GM23248 (cell line): ENCODE measurements around the gene CIDEB. TPM values are rescaled to one million over a fixed set of nuclear protein-coding genes. Genes with fewer than 3 reads are reported as not detected.
A peak's percentile ranks its signal among the peaks of the same experiment; 100 is the strongest.

Experiments
- DNase-seq: peaks from one replicate; pipeline ENCODE4 v3.0.0-alpha.2; 2015
- H2AFZ ChIP-seq: fragments of 200-600 bp; sonication (generic); 2 replicates; pipeline ENCODE4 v1.6.1; 2016; ENCODE audit warnings: antibody characterized with exemption
- H3F3A ChIP-seq: fragments of 200-600 bp; sonication (generic); 2 replicates; pipeline ENCODE4 v1.6.1; 2016; ENCODE audit warnings: mild to moderate bottlenecking, antibody characterized with exemption, mixed run types; ENCODE audit not compliant: insufficient read depth
- H3K27ac ChIP-seq: fragments of 200-600 bp; sonication (generic); 2 replicates; pipeline ENCODE4 v1.5.1; 2016; ENCODE audit warnings: mild to moderate bottlenecking
- H3K27me3 ChIP-seq: fragments of 200-600 bp; sonication (generic); replicated peaks from 2 replicates; pipeline ENCODE4 v1.6.1; 2016; ENCODE audit warnings: mild to moderate bottlenecking; ENCODE audit not compliant: insufficient read depth
- H3K36me3 ChIP-seq: fragments of 200-600 bp; sonication (generic); 2 replicates; pipeline ENCODE4 v1.6.1; 2016; ENCODE audit warnings: low read depth, mild to moderate bottlenecking
- H3K4me1 ChIP-seq: fragments of 200-600 bp; sonication (generic); 2 replicates; pipeline ENCODE4 v1.6.1; 2016; ENCODE audit warnings: mild to moderate bottlenecking; ENCODE audit not compliant: insufficient read depth
- H3K4me2 ChIP-seq: fragments of 200-600 bp; sonication (generic); one replicate; pipeline ENCODE4 v1.6.1; 2016; ENCODE audit warnings: mild to moderate bottlenecking; ENCODE audit not compliant: unreplicated experiment
- H3K4me3 ChIP-seq: fragments of 200-600 bp; sonication (generic); 2 replicates; pipeline ENCODE4 v1.5.1; 2016; ENCODE audit warnings: mild to moderate bottlenecking
- H3K79me2 ChIP-seq: fragments of 200-600 bp; sonication (generic); 2 replicates; pipeline ENCODE4 v1.6.1; 2016; ENCODE audit warnings: mild to moderate bottlenecking; ENCODE audit not compliant: insufficient read depth
- H3K9ac ChIP-seq: fragments of 200-600 bp; sonication (generic); 2 replicates; pipeline ENCODE4 v1.6.1; 2016; ENCODE audit warnings: mild to moderate bottlenecking
- H3K9me2 ChIP-seq: fragments of 200-600 bp; sonication (generic); 2 replicates; pipeline ENCODE4 v1.6.1; 2016; ENCODE audit warnings: mixed run types, mild to moderate bottlenecking, moderate library complexity; ENCODE audit not compliant: insufficient read depth
- H3K9me3 ChIP-seq: fragments of 200-600 bp; sonication (generic); one replicate; pipeline ENCODE4 v1.6.1; 2017; ENCODE audit warnings: low read depth
- H4K20me1 ChIP-seq: fragments of 200-600 bp; sonication (generic); 2 replicates; pipeline ENCODE4 v1.6.0; 2016; ENCODE audit not compliant: insufficient read depth
- EZH2 ChIP-seq: fragments of 200-600 bp; sonication (generic); IDR thresholded peaks from 2 replicates; pipeline ENCODE4 v1.6.1; 2018; ENCODE audit warnings: antibody characterized with exemption, mild to moderate bottlenecking; ENCODE audit not compliant: insufficient read depth, poor library complexity, severe bottlenecking
- EZH2phosphoT487 ChIP-seq: fragments of 200-600 bp; sonication (generic); IDR thresholded peaks from 2 replicates; pipeline ENCODE4 v1.6.1; 2018; ENCODE audit warnings: antibody characterized with exemption, moderate library complexity, mild to moderate bottlenecking, low read depth; ENCODE audit not compliant: insufficient read depth
- WGBS, 2 experiments: methylation state at CpG; one replicate each; pipeline ENCODE4 v1.1.6; 2015 to 2017; ENCODE audit warnings: low lambda C conversion rate in 2 of 2, low coverage in 1 of 2; ENCODE audit errors: missing lambda C conversion rate in 2 of 2; 5-methylcytosine and 5-hydroxymethylcytosine counted together
- in situ Hi-C: fragments of 300-500 bp; cut with MboI; formaldehyde crosslinking; loops from 2 replicates; pipeline ENCODE4 v1.15.0; 2020
- polyA plus RNA-seq: library from polyadenylated mRNA; unstranded; fragments of >200 nt; fragmentation: Nextera tagmentation; extraction: Ambion mirVana; gene quantifications from 2 replicates; pipeline ENCODE4 v1.2.1, GENCODE V29; 2016
- total RNA-seq: library from RNA; depleted of rRNA; stranded (reverse); fragments of >200 nt; shearing (Covaris generic); gene quantifications from 2 replicates; pipeline ENCODE4 v1.2.3, GENCODE V29; 2014

CIDEB gene
- total and polyA plus RNA-seq, 2 experiments from 2014 or later, result 1.2 to 2.1 TPM

- no peaks in the 10 kb centered on the region for H3K27me3 ChIP-seq
- H2AFZ ChIP-seq, result no peak overlapping the region
- in situ Hi-C loops, result no loop called here
- no peak overlapping the region for H3K4me3 ChIP-seq
- 90 to 92% methylated on average over 9 of the region's 9 CpGs for WGBS, 2 experiments
- H3K9ac ChIP-seq, result no peak overlapping the region
- H3K4me1 ChIP-seq, result peaks cover 28% of the 10 kb centered on the region
- no peaks in the 10 kb centered on the region for H3K9me2 ChIP-seq
- no peak for DNase-seq
- H3K4me2 ChIP-seq, result no peak overlapping the region
- no peaks in the 10 kb centered on the region for H3K36me3 ChIP-seq
- H3K27ac ChIP-seq, result no peak overlapping the region
- TF ChIP-seq EZH2phosphoT487, result no peak
- TF ChIP-seq EZH2, result no peak
- H3F3A ChIP-seq, result peaks cover 21% of the 10 kb centered on the region
- no peaks in the 10 kb centered on the region for H3K79me2 ChIP-seq
- H3K9me3 ChIP-seq, result no peaks in the 10 kb centered on the region
- H4K20me1 ChIP-seq, result no peaks in the 10 kb centered on the region
These were observed 5.1 kb upstream of the CIDEB start for GRCh38 chr14:24312736-24313507.

GRCh38 chr14:24311837-24312615 is 4.2 kb upstream of the CIDEB start:
- H3K9me3 ChIP-seq, result no peaks in the 10 kb centered on the region
- peaks cover 22% of the 10 kb centered on the region for H3K4me1 ChIP-seq
- no peak overlapping the region for H3K4me3 ChIP-seq
- 94 to 100% methylated on average over 1 of the region's 1 CpG for WGBS, 2 experiments
- in situ Hi-C loops, result no loop called here
- no peaks in the 10 kb centered on the region for H3K36me3 ChIP-seq
- no peaks in the 10 kb centered on the region for H3K9me2 ChIP-seq
- 0 out of 2 replicates have a peak overlapping the region, but pooled peaks have one; percentile 52 for H3K9ac ChIP-seq
- no peak overlapping the region for H3K27ac ChIP-seq
- peak overlapping the region; percentile 27 for H3K4me2 ChIP-seq
- no peaks in the 10 kb centered on the region for H4K20me1 ChIP-seq
- peaks cover 12% of the 10 kb centered on the region for H3F3A ChIP-seq
- peak overlapping the region; percentile 66; the same call in 1 of the 2 replicates for H2AFZ ChIP-seq
- TF ChIP-seq EZH2phosphoT487, result no peak
- TF ChIP-seq EZH2, result no peak
- no peaks in the 10 kb centered on the region for H3K27me3 ChIP-seq
- peak; percentile 68 for DNase-seq
- no peaks in the 10 kb centered on the region for H3K79me2 ChIP-seq

- TF ChIP-seq EZH2 (no peak), EZH2phosphoT487 (no peak)
- H3K27ac ChIP-seq, result no peak within 1 kb of the TSS
- H3F3A ChIP-seq, result peaks cover 8% of the 10 kb centered on the region; the same call in 1 of the 2 replicates
- in situ Hi-C loops, result no loop called here
- no peaks in the 10 kb centered on the region for H3K9me3 ChIP-seq
- H3K27me3 ChIP-seq, result no peaks in the 10 kb centered on the region
- no peaks in the 10 kb centered on the region for H3K79me2 ChIP-seq
- peak within 1 kb of the TSS; percentile 66 for H2AFZ ChIP-seq
- H3K4me2 ChIP-seq, result peak within 1 kb of the TSS; percentile 27
- H3K4me3 ChIP-seq, result peak within 1 kb of the TSS; percentile 59
- DNase-seq, result peak; percentile 93
- peaks cover 15% of the 10 kb centered on the region for H3K4me1 ChIP-seq
- no peaks in the 10 kb centered on the region for H3K36me3 ChIP-seq
- no peaks in the 10 kb centered on the region for H4K20me1 ChIP-seq
- no peaks in the 10 kb centered on the region for H3K9me2 ChIP-seq
- peak within 1 kb of the TSS; percentile 52 for H3K9ac ChIP-seq
- 6 to 8% methylated on average over 69 of the region's 99 CpGs for WGBS, 2 experiments
These were observed 3.1 kb upstream of the CIDEB start, which contains the start of gene LTB4R for GRCh38 chr14:24310646-24311604. LTB4R (plus strand) TSS chr14:24311502; CDS start chr14:24315652, 4,150 bp downstream.
